Activated T-cell treated with anti-CD3 and anti-CD28 coated beads, Interleukin-2, amount 50 U/mL, for 24 hours (primary cell): ENCODE data around the gene DLGAP3.
"Not testable (repeated sequence)": the region's sequence is repeated elsewhere in the genome, so short reads cannot be mapped to it uniquely, and the experiment has no call there.

Experiments
- DNase-seq: peaks from one replicate; pipeline ENCODE4 v3.0.0-alpha.2; 2020
- H3K27ac Mint-ChIP-seq: 2 replicates; pipeline ENCODE4 v1.8.0; 2020; ENCODE audit warnings: mild to moderate bottlenecking, mixed read lengths
- H3K27me3 Mint-ChIP-seq: 2 replicates; pipeline ENCODE4 v1.8.0; 2020; ENCODE audit warnings: mixed read lengths
- H3K36me3 Mint-ChIP-seq: 2 replicates; pipeline ENCODE4 v1.8.0; 2020; ENCODE audit warnings: low read depth, mixed read lengths
- H3K4me1 Mint-ChIP-seq: 2 replicates; pipeline ENCODE4 v1.8.0; 2020; ENCODE audit warnings: low read depth, mixed read lengths
- H3K4me3 Mint-ChIP-seq: 2 replicates; pipeline ENCODE4 v1.8.0; 2020; ENCODE audit warnings: mild to moderate bottlenecking, moderate library complexity, mixed read lengths
- H3K9me3 Mint-ChIP-seq: 2 replicates; pipeline ENCODE4 v1.8.0; 2020; ENCODE audit warnings: mixed read lengths

DLGAP3 gene

DNA sequence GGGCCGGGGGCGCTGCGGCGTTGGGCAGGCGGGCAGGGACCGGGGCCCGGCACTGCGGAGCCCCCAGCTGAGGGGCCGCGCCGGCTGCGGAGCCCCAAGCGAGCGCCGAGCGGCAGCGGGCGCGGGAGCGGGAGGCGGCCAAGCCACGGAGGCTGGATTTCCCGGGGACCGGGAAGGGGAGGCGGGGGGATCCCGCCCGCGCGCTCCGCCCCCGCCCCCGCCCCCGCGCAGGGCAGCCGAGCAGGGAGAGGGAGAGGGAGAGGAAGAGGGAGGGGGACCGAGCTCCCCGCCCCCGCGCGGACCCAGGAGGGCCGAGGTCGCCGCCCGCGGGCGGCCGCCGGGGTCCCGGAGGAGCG is at the start of gene DLGAP3:
Gene DLGAP3, minus strand, starts transcription at position 154 of the 356 bp plus-strand sequence. CDS start 24,267 bp downstream, outside the sequence.
- Mint-ChIP-seq H3K36me3 (no peaks in the 10 kb centered on the region), H3K27ac (peak within 1 kb of the TSS; percentile 51), H3K4me3 (peak within 1 kb of the TSS; percentile 76), H3K9me3 (no peaks in the 10 kb centered on the region), H3K4me1 (peaks cover 9% of the 10 kb centered on the region), H3K27me3 (peaks cover 62% of the 10 kb centered on the region)
- peak; percentile 34 for DNase-seq

- H3K27ac Mint-ChIP-seq, result no peak overlapping the region
- H3K4me1 Mint-ChIP-seq, result peaks cover 33% of the 10 kb centered on the region
- no peaks in the 10 kb centered on the region for H3K27me3 Mint-ChIP-seq
- no peak overlapping the region for H3K4me3 Mint-ChIP-seq
- DNase-seq, result no peak
- peaks cover 50% of the 10 kb centered on the region for H3K36me3 Mint-ChIP-seq
- H3K9me3 Mint-ChIP-seq, result no peaks in the 10 kb centered on the region
Measured at GRCh38 chr1:34978921-34979320, 49.5 kb upstream of the DLGAP3 start.

GRCh38 chr1:34977858-34978257 is 48.4 kb upstream of the DLGAP3 start:
- H3K27ac Mint-ChIP-seq, result peak overlapping the region; percentile 67
- no peak overlapping the region for H3K4me3 Mint-ChIP-seq
- DNase-seq, result no peak

GRCh38 chr1:34977210-34977471 is 47.7 kb upstream of the DLGAP3 start:
- H3K36me3 Mint-ChIP-seq, result peaks cover 37% of the 10 kb centered on the region
- H3K27ac Mint-ChIP-seq, result no peak overlapping the region
- H3K4me3 Mint-ChIP-seq, result no peak overlapping the region
- peaks cover 23% of the 10 kb centered on the region for H3K4me1 Mint-ChIP-seq
- no peaks in the 10 kb centered on the region for H3K27me3 Mint-ChIP-seq
- H3K9me3 Mint-ChIP-seq, result no peaks in the 10 kb centered on the region
- no peak for DNase-seq

More at GRCh38 chr1:34977858-34978257, 48.4 kb upstream of the DLGAP3 start:
- Mint-ChIP-seq H3K36me3 (peaks cover 43% of the 10 kb centered on the region), H3K27me3 (no peaks in the 10 kb centered on the region), H3K9me3 (no peaks in the 10 kb centered on the region), H3K4me1 (peaks cover 24% of the 10 kb centered on the region)

- no peak for DNase-seq
- H3K27me3 Mint-ChIP-seq, result no peaks in the 10 kb centered on the region
- H3K4me3 Mint-ChIP-seq, result no peak overlapping the region
- no peak overlapping the region for H3K27ac Mint-ChIP-seq
- peaks cover 32% of the 10 kb centered on the region for H3K36me3 Mint-ChIP-seq
- peaks cover 23% of the 10 kb centered on the region for H3K4me1 Mint-ChIP-seq
- H3K9me3 Mint-ChIP-seq, result no peaks in the 10 kb centered on the region
Measured at GRCh38 chr1:34976384-34977209, 47.1 kb upstream of the DLGAP3 start.

DNA sequence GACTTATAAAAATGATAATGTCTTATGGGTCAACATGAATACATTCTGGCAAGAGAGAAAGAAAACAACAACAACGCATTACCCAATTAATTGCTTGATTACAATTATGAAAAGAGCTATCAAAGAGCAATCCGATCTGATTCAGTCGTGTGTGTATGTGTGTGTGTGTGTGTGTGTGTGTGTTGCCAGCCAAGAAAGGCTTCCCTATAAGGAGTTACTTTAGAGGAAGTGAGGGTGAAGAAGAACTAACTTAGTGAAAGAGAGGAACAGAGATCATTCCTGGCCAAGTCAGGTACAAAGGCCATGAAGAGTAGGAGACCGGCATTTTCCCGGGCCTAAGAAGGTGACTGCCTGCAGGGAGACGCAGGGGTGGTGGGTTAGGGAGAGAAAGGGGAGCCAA is 46.3 kb upstream of the DLGAP3 start:
- peaks cover 18% of the 10 kb centered on the region for H3K4me1 Mint-ChIP-seq
- no peaks in the 10 kb centered on the region for H3K9me3 Mint-ChIP-seq
- H3K27ac Mint-ChIP-seq, result no peak overlapping the region
- H3K4me3 Mint-ChIP-seq, result no peak overlapping the region
- peaks cover 25% of the 10 kb centered on the region for H3K36me3 Mint-ChIP-seq
- no peak for DNase-seq
- no peaks in the 10 kb centered on the region for H3K27me3 Mint-ChIP-seq

DNA sequence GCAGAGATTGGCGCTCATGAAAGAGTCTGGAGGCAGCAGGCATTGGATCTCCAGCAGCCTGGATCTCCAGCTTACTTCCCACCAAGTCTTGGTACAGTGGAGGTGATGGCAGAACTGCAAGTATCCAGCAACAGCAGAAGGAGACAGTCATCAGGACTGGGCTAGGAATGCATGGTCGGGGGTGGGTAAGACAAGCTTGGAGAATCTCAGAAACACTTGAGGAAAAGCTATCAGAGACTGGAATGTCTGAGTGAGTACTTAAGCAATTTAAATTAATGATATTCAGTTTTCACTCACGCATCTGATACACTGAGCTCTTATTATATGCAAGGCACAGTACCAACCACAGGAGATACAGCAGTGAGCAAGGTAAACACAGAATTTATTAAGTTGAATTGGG is 45.9 kb upstream of the DLGAP3 start:
- Mint-ChIP-seq H3K36me3 (peaks cover 22% of the 10 kb centered on the region), H3K4me1 (peaks cover 13% of the 10 kb centered on the region), H3K4me3 (no peak overlapping the region), H3K27ac (no peak overlapping the region), H3K27me3 (no peaks in the 10 kb centered on the region), H3K9me3 (no peaks in the 10 kb centered on the region)
- DNase-seq, result no peak

DNA sequence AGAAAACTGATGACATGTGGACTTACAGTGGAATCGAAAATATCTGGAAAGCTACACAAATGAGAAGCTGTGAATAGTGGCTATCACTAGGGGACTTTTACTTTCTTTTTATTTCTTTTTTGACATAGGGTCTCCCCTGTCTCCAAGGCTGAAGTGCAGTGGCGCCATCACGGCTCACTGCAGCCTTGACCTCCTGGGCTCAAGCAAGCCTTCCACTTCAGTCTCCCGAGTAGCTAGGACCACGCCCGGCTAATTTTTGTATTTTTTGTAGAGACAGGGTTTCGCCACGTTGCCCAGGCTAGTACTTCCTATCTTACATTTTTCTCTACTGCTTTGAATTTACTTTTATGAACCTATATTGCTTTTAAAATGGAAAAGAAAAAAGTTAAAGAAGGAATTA is 45.2 kb upstream of the DLGAP3 start:
- no peak overlapping the region for H3K27ac Mint-ChIP-seq

GRCh38 chr1:34973326-34973725 is 43.9 kb upstream of the DLGAP3 start:
- Mint-ChIP-seq H3K4me3 (no peak overlapping the region), H3K27ac (no peak overlapping the region), H3K4me1 (peaks cover 11% of the 10 kb centered on the region), H3K36me3 (peaks cover 16% of the 10 kb centered on the region), H3K27me3 (no peaks in the 10 kb centered on the region), H3K9me3 (no peaks in the 10 kb centered on the region)
- DNase-seq, result no peak

More for the DNA sequence above, 45.2 kb upstream of the DLGAP3 start:
- H3K36me3 Mint-ChIP-seq, result peaks cover 18% of the 10 kb centered on the region
- H3K27me3 Mint-ChIP-seq, result no peaks in the 10 kb centered on the region
- H3K9me3 Mint-ChIP-seq, result no peaks in the 10 kb centered on the region
- DNase-seq, result no peak
- H3K4me3 Mint-ChIP-seq, result no peak overlapping the region
- H3K4me1 Mint-ChIP-seq, result peaks cover 12% of the 10 kb centered on the region

- Mint-ChIP-seq H3K36me3 (peaks cover 4% of the 10 kb centered on the region), H3K4me3 (no peak overlapping the region), H3K27me3 (no peaks in the 10 kb centered on the region), H3K4me1 (peaks cover 7% of the 10 kb centered on the region), H3K9me3 (no peaks in the 10 kb centered on the region), H3K27ac (no peak overlapping the region)
- no peak for DNase-seq
Measured at GRCh38 chr1:34970829-34971228, 41.4 kb upstream of the DLGAP3 start.

GRCh38 chr1:34970220-34970735 is 40.8 kb upstream of the DLGAP3 start:
- Mint-ChIP-seq H3K27ac (no peak overlapping the region), H3K4me1 (peaks cover 7% of the 10 kb centered on the region), H3K36me3 (no peaks in the 10 kb centered on the region), H3K9me3 (no peaks in the 10 kb centered on the region), H3K4me3 (no peak overlapping the region), H3K27me3 (no peaks in the 10 kb centered on the region)
- DNase-seq, result no peak

GRCh38 chr1:34968297-34968696 is 38.8 kb upstream of the DLGAP3 start:
- not testable (repeated sequence) for H3K36me3 Mint-ChIP-seq, H3K4me1 Mint-ChIP-seq, H3K9me3 Mint-ChIP-seq, H3K27me3 Mint-ChIP-seq, H3K27ac Mint-ChIP-seq, H3K4me3 Mint-ChIP-seq, DNase-seq

DNA sequence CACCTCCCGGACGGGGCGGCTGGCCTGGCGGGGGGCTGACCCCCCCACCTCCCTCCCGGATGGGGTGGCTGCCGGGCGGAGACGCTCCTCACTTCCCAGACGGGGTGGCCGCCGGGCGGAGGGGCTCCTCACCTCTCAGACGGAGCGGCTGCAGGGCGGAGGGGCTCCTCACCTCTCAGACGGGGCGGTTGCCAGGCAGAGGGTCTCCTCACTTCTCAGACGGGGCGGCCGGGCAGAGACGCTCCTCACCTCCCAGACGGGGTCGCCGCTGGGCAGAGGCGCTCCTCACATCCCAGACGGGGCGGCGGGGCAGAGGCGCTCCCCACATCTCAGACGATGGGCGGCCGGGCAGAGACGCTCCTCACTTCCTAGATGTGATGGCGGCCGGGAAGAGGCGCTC is 38.2 kb upstream of the DLGAP3 start:
- H3K27me3 Mint-ChIP-seq, H3K4me3 Mint-ChIP-seq, H3K36me3 Mint-ChIP-seq, H3K27ac Mint-ChIP-seq, DNase-seq, H3K9me3 Mint-ChIP-seq, H3K4me1 Mint-ChIP-seq: not testable (repeated sequence)

DNA sequence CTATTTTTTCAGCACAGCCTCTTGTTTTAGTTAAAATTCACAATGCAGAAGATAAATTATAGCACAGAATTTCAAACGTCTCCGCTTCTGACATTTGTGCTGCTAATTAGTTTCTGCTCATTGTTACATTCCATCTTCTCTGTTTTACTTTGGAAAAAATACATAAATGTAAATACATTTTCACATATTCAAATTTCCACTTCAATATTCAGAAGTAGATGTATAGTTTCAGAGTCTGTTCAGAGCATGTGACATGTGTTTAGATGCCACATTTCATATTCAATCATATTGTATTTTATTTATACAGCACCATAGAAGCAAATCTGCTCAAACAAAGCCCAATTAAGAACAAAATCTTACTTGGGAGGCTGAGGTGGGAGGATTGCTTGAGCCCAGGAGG is 36.1 kb upstream of the DLGAP3 start:
- H3K9me3 Mint-ChIP-seq, result no peaks in the 10 kb centered on the region
- H3K27me3 Mint-ChIP-seq, result no peaks in the 10 kb centered on the region
- no peak overlapping the region for H3K27ac Mint-ChIP-seq
- DNase-seq, result no peak
- H3K36me3 Mint-ChIP-seq, result no peaks in the 10 kb centered on the region
- no peak overlapping the region for H3K4me3 Mint-ChIP-seq
- H3K4me1 Mint-ChIP-seq, result peaks cover 3% of the 10 kb centered on the region

DNA sequence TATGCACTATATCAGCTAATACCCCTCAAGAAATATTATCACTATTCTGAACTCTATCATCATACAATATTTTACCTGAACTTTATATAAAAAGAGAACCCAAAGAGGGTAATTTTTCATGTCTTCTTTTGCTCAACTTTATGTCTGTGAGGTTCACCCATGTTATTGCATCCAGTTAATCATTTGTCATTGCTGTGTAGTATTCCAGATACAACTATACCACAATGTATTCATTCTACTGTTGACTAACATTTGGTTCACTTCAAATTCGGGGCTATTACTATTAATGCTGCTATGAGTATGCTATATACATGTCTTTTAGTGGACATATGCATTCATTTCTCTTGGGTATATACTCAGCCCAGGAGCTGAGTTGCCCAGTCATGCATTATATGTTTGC is 21.0 kb upstream of the DLGAP3 start:
- H3K36me3 Mint-ChIP-seq, result no peaks in the 10 kb centered on the region
- H3K4me3 Mint-ChIP-seq, result no peak overlapping the region
- H3K9me3 Mint-ChIP-seq, result peaks cover 5% of the 10 kb centered on the region
- no peak for DNase-seq
- H3K27ac Mint-ChIP-seq, result no peak overlapping the region
- no peaks in the 10 kb centered on the region for H3K4me1 Mint-ChIP-seq
- H3K27me3 Mint-ChIP-seq, result peaks cover 7% of the 10 kb centered on the region

DNA sequence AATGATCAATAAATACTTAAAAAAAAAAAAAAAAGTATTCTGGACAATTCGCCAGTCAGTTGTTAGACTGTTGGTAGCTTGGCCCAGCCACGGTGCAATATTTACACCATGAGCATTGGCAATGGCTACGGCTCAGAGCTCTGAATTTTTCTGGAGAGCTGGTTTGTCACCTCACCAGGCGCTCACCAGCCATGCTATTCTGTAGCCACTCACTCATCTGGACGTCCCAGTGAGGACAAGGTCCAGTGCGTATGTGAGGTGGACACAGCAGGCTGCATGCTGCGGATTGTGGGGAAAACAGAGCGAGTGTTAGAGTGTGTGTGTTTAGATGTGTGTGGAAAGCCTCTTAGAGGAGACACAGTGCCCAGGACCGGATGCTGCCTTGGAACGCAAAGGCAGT is 19.3 kb upstream of the DLGAP3 start:
- H3K4me3 Mint-ChIP-seq, H3K36me3 Mint-ChIP-seq, H3K9me3 Mint-ChIP-seq, H3K4me1 Mint-ChIP-seq, H3K27me3 Mint-ChIP-seq, H3K27ac Mint-ChIP-seq, DNase-seq: not testable (repeated sequence)
